Stimulated activated CD4-positive, alpha-beta T cell treated with anti-CD3 and anti-CD28 coated beads, TNF-alpha, amount 100 ng/mL, for 4 hours (primary cell): ENCODE measurements around the gene HAVCR2.

Experiments
- DNase-seq, 3 experiments: peaks; one replicate each; pipeline ENCODE4 v3.0.0-alpha.2; 2020; ENCODE audit warnings: low read depth in 3 of 3

Gene HAVCR2

GRCh38 chr5:157046041-157046440 is 62.8 kb downstream of the HAVCR2 start:
- DNase-seq, result no peak

- DNase-seq, result no peak
Measured at GRCh38 chr5:157045601-157046000, 63.2 kb downstream of the HAVCR2 start.

GRCh38 chr5:157038568-157039187 is 70.2 kb downstream of the HAVCR2 start:
- DNase-seq, result no peak
